Measurements from ENCODE around the gene PTGES3.

GRCh38 chr12:56644654-56645053 lies 43.4 kb downstream of the PTGES3 start:
- TF ChIP-seq, protein P1, sequence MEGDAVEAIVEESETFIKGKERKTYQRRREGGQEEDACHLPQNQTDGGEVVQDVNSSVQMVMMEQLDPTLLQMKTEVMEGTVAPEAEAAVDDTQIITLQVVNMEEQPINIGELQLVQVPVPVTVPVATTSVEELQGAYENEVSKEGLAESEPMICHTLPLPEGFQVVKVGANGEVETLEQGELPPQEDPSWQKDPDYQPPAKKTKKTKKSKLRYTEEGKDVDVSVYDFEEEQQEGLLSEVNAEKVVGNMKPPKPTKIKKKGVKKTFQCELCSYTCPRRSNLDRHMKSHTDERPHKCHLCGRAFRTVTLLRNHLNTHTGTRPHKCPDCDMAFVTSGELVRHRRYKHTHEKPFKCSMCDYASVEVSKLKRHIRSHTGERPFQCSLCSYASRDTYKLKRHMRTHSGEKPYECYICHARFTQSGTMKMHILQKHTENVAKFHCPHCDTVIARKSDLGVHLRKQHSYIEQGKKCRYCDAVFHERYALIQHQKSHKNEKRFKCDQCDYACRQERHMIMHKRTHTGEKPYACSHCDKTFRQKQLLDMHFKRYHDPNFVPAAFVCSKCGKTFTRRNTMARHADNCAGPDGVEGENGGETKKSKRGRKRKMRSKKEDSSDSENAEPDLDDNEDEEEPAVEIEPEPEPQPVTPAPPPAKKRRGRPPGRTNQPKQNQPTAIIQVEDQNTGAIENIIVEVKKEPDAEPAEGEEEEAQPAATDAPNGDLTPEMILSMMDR (IDR thresholded peaks at IDR 0.05), result no peak
- no peak for TF ChIP-seq POLR2A (IDR thresholded peaks at IDR 0.05)
